Measurements from ENCODE around the gene PCDHGA6. TPM values are rescaled to one million over a fixed set of nuclear protein-coding genes. Genes with fewer than 3 reads are reported as not detected.
A peak's percentile ranks its signal among the peaks of the same experiment; 100 is the strongest.
"Not testable (repeated sequence)": the region's sequence is repeated elsewhere in the genome, so short reads cannot be mapped to it uniquely, and the experiment has no call there.

PCDHGA6 gene
- total RNA-seq, result under 1 TPM; 0.16 to 0.20 TPM

- Mint-ChIP-seq H3K27ac (no peak within 1 kb of the TSS), H3K4me3 (no peak within 1 kb of the TSS), H3K27me3 (peaks cover 53% of the 10 kb centered on the region), H3K36me3 (no peaks in the 10 kb centered on the region), H3K4me1 (peaks cover 2% of the 10 kb centered on the region), H3K9me3 (ENCODE audit: low read depth) (peaks cover 24% of the 10 kb centered on the region)
- CTCF ChIA-PET, result interaction anchor here (1.7 kb wide), 1 partner anchor 56 kb away, joined by 4 read pairs; the partner anchor contains the start of gene PCDHGA12
- ATAC-seq, result no peak
- no peak for DNase-seq
Measured at GRCh38 chr5:141373673-141374317, at the start of gene PCDHGA6. Gene PCDHGA6, plus strand, starts transcription at chr5:141373891. Its CDS starts 193 bp downstream, at chr5:141374084.

DNA sequence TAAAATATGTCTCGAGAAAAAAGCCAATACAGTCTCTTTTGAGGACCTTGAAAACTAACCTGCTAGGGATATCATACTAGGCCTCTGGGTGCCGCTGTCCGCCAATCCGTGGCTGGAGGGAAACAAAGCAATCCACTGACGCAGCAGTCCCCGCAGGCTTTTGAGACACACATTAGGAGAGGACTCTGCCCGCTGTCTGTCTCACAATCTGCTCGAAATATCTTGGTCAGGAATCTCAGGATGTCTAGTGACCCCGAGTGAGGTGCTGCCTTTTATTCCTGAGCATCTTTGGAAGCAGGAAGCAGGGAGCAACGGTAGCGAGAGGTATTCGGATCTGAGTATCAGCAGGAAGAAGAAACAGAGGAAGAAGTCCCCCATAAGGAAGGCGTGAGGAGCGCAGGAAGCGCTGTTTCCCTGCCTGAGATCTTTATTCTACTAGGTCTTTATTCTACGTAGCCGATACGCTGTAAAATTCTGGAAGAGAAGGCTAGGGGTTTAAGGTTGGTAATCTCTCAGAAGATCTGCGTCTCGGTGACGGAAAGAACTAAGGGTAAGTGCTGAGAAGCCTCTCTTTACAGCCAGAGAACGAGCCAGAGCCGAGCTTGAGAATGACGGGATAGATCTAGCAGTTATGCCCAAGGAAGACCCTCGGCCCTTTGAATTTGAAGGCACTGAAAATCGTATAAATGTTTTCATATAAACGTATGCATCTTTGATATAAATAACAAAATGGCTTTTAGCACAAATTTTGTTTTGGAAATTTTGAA, 47.4 kb upstream of the PCDHGA6 start:
- Mint-ChIP-seq H3K9me3 (ENCODE audit: low read depth) (peaks cover 9% of the 10 kb centered on the region), H3K27ac (peak overlapping the region; percentile 70)

DNA sequence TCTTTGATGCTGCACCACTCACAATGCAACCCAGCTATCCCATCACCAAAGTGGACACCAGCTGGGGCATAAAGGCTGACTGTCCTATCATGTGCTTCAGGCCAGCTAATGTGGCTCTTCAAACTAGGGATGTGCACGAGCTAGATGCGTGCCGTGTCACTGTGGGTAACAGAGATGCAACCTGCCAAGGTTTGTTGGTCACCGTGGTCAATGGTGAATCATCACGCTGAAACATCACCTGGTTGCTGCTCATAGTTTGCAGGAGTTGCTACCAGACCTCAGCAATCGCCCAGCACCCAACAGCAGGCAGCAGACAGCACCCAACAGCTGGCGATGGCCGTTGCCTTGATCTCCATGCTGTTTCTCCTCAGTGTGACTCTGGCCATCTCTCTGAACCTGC, 45.5 kb upstream of the PCDHGA6 start:
- Mint-ChIP-seq H3K27me3 (peaks cover 35% of the 10 kb centered on the region), H3K4me1 (peaks cover 7% of the 10 kb centered on the region), H3K4me3 (no peak overlapping the region), H3K27ac (no peak overlapping the region), H3K9me3 (ENCODE audit: low read depth) (peaks cover 9% of the 10 kb centered on the region), H3K36me3 (peaks cover 3% of the 10 kb centered on the region)
- CTCF ChIA-PET, result interaction anchor here (0.7 to 3.2 kb wide), 5 partner anchors 8 to 229 kb away, joined by 3 to 35 read pairs (median 3); partner anchors contain the start of genes PCDHGA10 and TAF7
- no peak for ATAC-seq
- DNase-seq, result no peak

More for the DNA sequence above, 47.4 kb upstream of the PCDHGA6 start:
- peaks cover 22% of the 10 kb centered on the region for H3K27me3 Mint-ChIP-seq
- peak; percentile 91 for ATAC-seq
- peak; percentile 79 for DNase-seq
- H3K4me3 Mint-ChIP-seq, result peak overlapping the region; percentile 77
- CTCF ChIA-PET, result interaction anchor here (0.6 to 2.1 kb wide), 9 partner anchors 14 to 443 kb away, joined by 3 to 5 read pairs (median 3); partner anchors contain the start of gene DIAPH1
- H3K4me1 Mint-ChIP-seq, result peaks cover 15% of the 10 kb centered on the region
- H3K36me3 Mint-ChIP-seq, result peaks cover 14% of the 10 kb centered on the region

GRCh38 chr5:141330299-141331080, 43.2 kb upstream of the PCDHGA6 start, which contains the start of gene PCDHGA1:
Gene PCDHGA1, plus strand, starts transcription at chr5:141330514.
- ATAC-seq, result peak; percentile 44

DNA sequence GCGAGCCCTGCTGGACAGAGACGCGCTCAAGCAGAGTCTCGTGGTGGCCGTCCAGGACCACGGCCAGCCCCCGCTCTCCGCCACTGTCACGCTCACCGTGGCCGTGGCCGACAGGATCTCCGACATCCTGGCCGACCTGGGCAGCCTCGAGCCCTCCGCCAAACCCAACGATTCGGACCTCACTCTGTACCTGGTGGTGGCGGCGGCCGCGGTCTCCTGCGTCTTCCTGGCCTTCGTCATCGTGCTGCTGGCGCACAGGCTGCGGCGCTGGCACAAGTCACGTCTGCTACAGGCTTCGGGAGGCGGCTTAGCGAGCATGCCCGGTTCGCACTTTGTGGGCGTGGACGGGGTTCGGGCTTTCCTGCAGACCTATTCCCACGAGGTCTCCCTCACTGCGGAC, 41.1 kb upstream of the PCDHGA6 start:
- Mint-ChIP-seq H3K27me3 (peaks cover 58% of the 10 kb centered on the region), H3K9me3 (ENCODE audit: low read depth) (peaks cover 13% of the 10 kb centered on the region)
- not testable (repeated sequence) for DNase-seq, H3K4me3 Mint-ChIP-seq, ATAC-seq, H3K27ac Mint-ChIP-seq, H3K36me3 Mint-ChIP-seq, H3K4me1 Mint-ChIP-seq
- CTCF ChIA-PET, result interaction anchor here (1.8 kb wide), 1 partner anchor 12 kb away, joined by 7 read pairs; the partner anchor contains the start of gene TAF7

More at GRCh38 chr5:141330299-141331080, 43.2 kb upstream of the PCDHGA6 start, which contains the start of gene PCDHGA1:
- CTCF ChIA-PET, result interaction anchor here (0.7 to 3.2 kb wide), 8 partner anchors 8 to 585 kb away, joined by 3 to 35 read pairs (median 4); partner anchors contain the start of genes PCDHGA2, PCDHGA3, PCDHGA4 and TAF7
- Mint-ChIP-seq H3K9me3 (ENCODE audit: low read depth) (peaks cover 14% of the 10 kb centered on the region), H3K4me3 (no peak within 1 kb of the TSS), H3K27me3 (peaks cover 49% of the 10 kb centered on the region), H3K36me3 (peaks cover 2% of the 10 kb centered on the region), H3K4me1 (peaks cover 7% of the 10 kb centered on the region), H3K27ac (no peak within 1 kb of the TSS)
- no peak for DNase-seq

- CTCF ChIA-PET, result interaction anchor here (1.3 to 1.4 kb wide), 2 partner anchors 9 kb away, joined by 4 to 6 read pairs; partner anchors contain the start of gene PCDHGA1
Measured at GRCh38 chr5:141338538-141339306, 35.0 kb upstream of the PCDHGA6 start, which contains the start of gene PCDHGA2. Gene PCDHGA2, plus strand, starts transcription at chr5:141338760.

GRCh38 chr5:141340781-141341354, 32.8 kb upstream of the PCDHGA6 start:
- CTCF ChIA-PET, result interaction anchor here (1.0 kb wide), 1 partner anchor 20 kb away, joined by 3 read pairs; the partner anchor contains the start of gene TAF7
- H3K4me1 Mint-ChIP-seq; DNase-seq; H3K27ac Mint-ChIP-seq; H3K4me3 Mint-ChIP-seq; H3K36me3 Mint-ChIP-seq; H3K9me3 Mint-ChIP-seq (ENCODE audit: low read depth); ATAC-seq: not testable (repeated sequence)
- H3K27me3 Mint-ChIP-seq, result peaks cover 44% of the 10 kb centered on the region

More at GRCh38 chr5:141338538-141339306, 35.0 kb upstream of the PCDHGA6 start, which contains the start of gene PCDHGA2:
- Mint-ChIP-seq H3K4me1 (no peaks in the 10 kb centered on the region), H3K9me3 (ENCODE audit: low read depth) (peaks cover 14% of the 10 kb centered on the region), H3K36me3 (peaks cover 3% of the 10 kb centered on the region), H3K27ac (no peak within 1 kb of the TSS), H3K27me3 (peaks cover 54% of the 10 kb centered on the region), H3K4me3 (no peak within 1 kb of the TSS)
- no peak for ATAC-seq
- DNase-seq, result no peak

GRCh38 chr5:141342773-141343172, 30.9 kb upstream of the PCDHGA6 start:
- no peaks in the 10 kb centered on the region for H3K4me1 Mint-ChIP-seq
- H3K27me3 Mint-ChIP-seq, result peaks cover 35% of the 10 kb centered on the region
- no peak overlapping the region for H3K4me3 Mint-ChIP-seq
- DNase-seq, result no peak
- peaks cover 15% of the 10 kb centered on the region for H3K9me3 Mint-ChIP-seq (ENCODE audit: low read depth)
- H3K27ac Mint-ChIP-seq, result no peak overlapping the region
- CTCF ChIA-PET, result interaction anchor here (1.3 kb wide), 1 partner anchor 55 kb away, joined by 3 read pairs; the partner anchor contains the start of gene PCDHGB5
- peaks cover 8% of the 10 kb centered on the region for H3K36me3 Mint-ChIP-seq
- no peak for ATAC-seq

DNA sequence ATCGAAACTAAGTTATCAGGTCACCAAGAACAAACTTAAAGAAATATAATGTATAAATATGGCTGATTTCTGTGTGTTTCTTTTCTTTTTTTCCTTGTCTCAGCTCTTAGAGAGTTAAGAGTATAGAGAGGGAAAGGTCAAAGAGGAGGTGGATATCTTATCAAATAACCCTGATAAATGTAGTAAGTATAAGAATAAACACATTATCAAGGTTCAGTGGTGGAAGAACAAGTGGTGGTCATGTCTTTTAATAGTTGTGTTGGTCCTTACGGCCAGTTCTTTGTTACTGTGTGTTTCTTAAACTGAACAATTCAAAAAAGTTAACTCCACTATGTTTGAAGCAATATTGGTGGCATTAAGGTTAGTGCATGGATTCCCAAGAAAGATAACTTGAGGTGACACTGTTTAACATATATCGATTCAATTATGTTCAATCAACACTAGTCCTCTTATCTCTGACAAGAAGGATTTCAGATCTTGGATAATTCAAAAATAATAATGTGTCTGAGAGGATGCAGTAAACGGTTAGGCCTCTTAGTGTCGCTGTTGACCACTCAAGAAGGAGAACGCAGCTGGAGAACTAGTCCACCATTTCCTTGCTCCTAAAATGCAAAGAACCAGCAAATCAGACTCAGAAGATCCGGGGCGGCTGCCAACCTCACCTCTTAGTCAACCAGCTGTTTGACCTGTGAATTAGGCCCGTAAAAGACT, 30.3 kb upstream of the PCDHGA6 start, which contains the start of gene PCDHGA3:
Gene PCDHGA3, plus strand, starts transcription at position 588 of the 711 bp plus-strand sequence. CDS start 205 bp downstream, outside the sequence.
- Mint-ChIP-seq H3K27ac (no peak within 1 kb of the TSS), H3K36me3 (peaks cover 8% of the 10 kb centered on the region), H3K27me3 (peaks cover 29% of the 10 kb centered on the region), H3K4me1 (no peaks in the 10 kb centered on the region), H3K4me3 (peak within 1 kb of the TSS; percentile 61), H3K9me3 (ENCODE audit: low read depth) (peaks cover 11% of the 10 kb centered on the region)
- DNase-seq (no peak), ATAC-seq (no peak)
- CTCF ChIA-PET, result interaction anchor here (1.0 to 2.2 kb wide), 9 partner anchors 12 to 182 kb away, joined by 3 to 6 read pairs (median 3); partner anchors contain the start of genes PCDHGA4 and PCDHGB5

- H3K9me3 Mint-ChIP-seq (ENCODE audit: low read depth), result peaks cover 11% of the 10 kb centered on the region
- peaks cover 23% of the 10 kb centered on the region for H3K27me3 Mint-ChIP-seq
- H3K4me1 Mint-ChIP-seq, result no peaks in the 10 kb centered on the region
- H3K27ac Mint-ChIP-seq, result no peak overlapping the region
- peaks cover 6% of the 10 kb centered on the region for H3K36me3 Mint-ChIP-seq
- no peak for ATAC-seq
- H3K4me3 Mint-ChIP-seq, result peak overlapping the region; percentile 61
- no peak for DNase-seq
- CTCF ChIA-PET, result interaction anchor here (1.0 to 2.2 kb wide), 11 partner anchors 9 to 181 kb away, joined by 3 to 6 read pairs (median 3); partner anchors contain the start of genes PCDHGA4, PCDHGB5 and PCDHGB6
Measured at GRCh38 chr5:141343953-141344463, 29.7 kb upstream of the PCDHGA6 start.

- CTCF ChIA-PET, result interaction anchor here (2.2 kb wide), 1 partner anchor 26 kb away, joined by 6 read pairs; no protein-coding TSS in a partner anchor
- no peak for ATAC-seq
- H3K4me1 Mint-ChIP-seq, result no peaks in the 10 kb centered on the region
Measured at GRCh38 chr5:141345327-141345726, 28.4 kb upstream of the PCDHGA6 start.

More at GRCh38 chr5:141345327-141345726, 28.4 kb upstream of the PCDHGA6 start:
- H3K27ac Mint-ChIP-seq, result no peak overlapping the region
- no peak overlapping the region for H3K4me3 Mint-ChIP-seq
- H3K27me3 Mint-ChIP-seq, result peaks cover 18% of the 10 kb centered on the region
- H3K36me3 Mint-ChIP-seq, result peaks cover 6% of the 10 kb centered on the region
- peaks cover 11% of the 10 kb centered on the region for H3K9me3 Mint-ChIP-seq (ENCODE audit: low read depth)
- no peak for DNase-seq
